ENCODE results near the gene DAD1.

The DAD1 gene

DNA sequence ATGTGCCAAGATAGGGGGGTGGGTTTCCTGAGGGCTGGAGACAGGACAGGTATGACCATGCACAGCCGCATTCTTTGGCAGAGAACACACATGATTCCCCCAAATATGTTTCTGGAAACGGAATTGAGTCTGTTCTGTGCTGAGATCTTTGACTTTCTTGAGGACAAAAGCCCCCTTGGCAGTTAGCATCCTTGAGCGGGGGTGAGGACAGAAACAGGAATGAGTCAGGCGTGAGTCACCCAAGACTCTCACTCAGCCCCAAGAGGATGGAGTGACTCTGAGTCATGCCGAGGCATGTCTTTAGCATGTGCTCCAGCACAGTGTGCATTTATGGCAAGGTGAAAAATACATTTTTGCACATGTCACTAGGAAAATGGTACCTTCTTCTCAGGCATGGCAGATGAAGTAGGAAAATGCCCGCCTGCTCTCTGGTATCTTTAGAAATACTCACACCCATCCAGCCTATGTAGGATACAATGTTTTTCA is 52.1 kb downstream of the DAD1 start:
- peak; percentile 93 for DNase-seq (ENCODE audit: low spot score)

DNA sequence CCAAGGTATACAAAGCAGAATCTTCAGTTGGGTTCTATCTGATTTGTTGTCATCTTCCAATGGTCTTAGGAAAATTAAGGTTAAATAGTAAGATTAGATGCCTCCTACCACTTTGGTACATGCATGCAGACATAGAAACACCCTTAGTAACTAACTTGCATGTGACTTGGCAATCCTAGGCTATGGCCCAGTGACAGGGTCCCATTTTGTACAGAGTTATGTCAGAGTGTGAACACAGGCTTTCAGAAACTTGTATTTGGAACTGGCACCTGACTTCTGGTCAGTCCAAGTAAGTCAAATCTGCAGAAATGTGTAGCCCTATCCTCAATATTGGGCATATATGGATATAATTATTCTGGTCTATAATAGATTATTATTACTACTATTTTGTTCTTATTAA is 53.1 kb downstream of the DAD1 start:
- no peak for DNase-seq (ENCODE audit: low spot score)

DNA sequence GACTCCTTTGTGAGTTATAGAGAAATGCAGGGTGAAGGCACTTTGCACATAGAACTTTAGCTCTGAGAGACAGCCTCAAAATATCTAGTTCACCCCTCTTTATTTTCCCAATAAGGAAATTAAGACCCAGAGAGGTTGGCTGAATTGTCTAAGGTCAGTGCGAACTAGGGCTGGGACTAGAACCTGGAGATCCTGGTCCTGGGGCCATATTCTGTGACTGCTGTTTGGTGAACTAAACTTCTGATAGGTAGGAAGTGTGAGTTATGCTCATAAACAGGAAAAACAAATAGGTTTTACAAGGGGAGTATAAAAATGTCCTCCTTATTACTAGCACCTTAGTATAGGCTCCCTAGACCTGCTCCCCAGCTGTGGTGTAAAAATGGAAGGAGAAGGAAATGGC is 53.9 kb downstream of the DAD1 start:
- DNase-seq (ENCODE audit: low spot score) = no peak

DNA sequence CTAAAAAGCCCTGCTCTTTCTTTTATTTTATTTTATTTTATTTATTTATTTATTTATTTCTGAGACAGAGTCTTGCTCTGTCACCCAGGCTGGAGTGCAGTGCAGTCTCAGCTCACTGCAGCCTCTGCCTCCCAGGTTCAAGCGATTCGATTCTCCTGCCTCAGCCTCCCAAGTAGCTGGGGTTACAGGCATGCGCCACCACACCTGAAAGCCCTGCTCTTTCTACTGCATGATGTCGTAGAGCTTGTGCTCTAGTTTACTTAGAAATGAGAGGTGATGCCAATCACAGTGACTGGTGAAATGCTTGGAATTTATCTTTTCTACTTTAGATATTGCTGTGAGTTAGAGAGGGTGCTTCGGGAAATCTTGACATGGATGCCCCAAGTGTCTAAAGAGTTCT is 54.5 kb downstream of the DAD1 start:
- no peak for DNase-seq (ENCODE audit: low spot score)

DNA sequence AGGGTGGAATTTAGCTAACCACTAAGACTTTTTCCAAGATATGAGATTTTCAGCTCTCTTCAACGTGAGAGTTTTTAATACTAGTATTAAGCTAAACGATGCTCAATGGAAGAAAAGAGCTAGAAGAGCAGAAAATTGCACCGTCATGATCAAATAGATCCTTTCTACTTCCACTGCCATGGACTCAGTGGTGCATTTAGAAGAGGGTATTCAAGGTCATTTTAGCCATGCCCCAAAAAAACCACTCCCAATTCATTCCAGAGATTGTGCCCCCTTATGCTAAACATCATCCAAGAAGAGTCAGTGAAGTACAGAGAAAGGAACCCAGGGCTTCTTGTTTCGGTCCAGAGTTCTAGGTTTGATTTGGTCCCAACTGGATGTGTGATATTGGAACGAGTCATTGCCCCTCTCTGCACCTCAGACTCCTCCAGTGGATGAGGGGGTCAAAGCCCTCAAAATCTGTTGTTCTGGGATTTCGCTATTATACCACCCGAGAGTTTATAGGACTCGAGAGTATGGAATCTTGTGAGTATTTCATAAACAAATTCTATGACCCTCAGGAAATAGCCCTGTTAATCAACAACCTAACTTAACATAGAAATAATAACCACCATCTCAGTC is 55.2 kb downstream of the DAD1 start:
- DNase-seq (ENCODE audit: low spot score) = no peak

DNA sequence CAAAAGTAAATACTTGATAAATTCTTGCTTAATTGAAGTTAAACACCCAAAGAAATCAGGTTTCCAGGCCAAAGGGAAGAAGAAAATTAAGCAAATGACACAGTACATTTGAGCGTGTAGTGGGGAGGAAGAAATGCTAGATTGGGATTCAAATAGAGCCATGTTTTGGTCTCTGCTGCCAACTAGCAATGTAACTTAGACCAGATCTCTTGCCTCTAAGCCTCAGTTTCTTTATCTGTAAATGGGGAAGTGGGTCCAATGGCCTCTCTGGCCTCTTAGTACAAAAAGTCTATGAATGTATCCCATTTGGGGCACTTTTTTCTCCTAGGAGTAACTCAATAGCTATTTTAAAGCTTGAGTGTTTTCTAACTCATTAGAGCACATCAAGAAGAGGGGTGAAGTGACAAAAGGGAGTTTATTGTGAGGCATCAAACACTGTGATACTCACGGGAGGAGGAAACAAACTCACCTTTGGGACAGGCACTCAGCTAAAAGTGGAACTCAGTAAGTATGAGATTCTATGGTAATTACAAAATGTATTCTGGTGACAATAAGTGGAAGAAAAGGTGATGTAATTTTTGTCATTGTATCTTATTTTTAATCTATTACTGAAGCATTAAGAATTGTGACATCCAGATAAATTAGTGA is 55.8 kb downstream of the DAD1 start:
- DNase-seq (ENCODE audit: low spot score) = no peak

DNA sequence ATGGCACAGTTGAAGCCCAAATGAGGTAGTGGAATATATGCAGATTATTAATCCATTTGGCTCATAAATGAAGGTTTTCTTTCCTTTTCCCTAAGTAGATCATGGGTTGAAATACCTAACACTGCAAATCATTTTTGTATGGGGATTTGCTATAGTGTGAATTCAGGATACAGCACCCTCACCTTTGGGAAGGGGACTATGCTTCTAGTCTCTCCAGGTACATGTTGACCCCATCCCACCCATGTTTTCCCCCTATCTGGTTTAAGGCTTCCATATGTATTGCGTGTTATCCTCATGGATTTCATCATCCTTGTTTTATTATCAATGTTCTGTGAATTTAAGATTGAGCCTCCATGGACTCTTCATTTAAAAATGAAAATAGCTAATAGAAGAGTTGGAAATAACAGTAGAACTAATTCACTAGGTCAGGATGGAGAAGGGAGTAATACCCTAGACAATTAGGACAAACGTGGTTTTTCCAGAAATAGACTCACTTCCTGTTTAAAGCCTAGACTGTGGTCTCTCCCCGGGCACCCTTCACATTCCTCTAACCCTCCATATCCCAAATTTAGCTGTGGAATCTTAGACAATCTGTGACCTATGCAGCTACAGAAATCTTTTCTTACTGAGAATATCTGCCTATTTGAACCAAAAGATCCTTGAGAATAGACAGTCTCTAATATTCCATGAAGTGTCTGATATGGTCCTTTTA is 56.5 kb downstream of the DAD1 start:
- DNase-seq (ENCODE audit: low spot score) = no peak

DNA sequence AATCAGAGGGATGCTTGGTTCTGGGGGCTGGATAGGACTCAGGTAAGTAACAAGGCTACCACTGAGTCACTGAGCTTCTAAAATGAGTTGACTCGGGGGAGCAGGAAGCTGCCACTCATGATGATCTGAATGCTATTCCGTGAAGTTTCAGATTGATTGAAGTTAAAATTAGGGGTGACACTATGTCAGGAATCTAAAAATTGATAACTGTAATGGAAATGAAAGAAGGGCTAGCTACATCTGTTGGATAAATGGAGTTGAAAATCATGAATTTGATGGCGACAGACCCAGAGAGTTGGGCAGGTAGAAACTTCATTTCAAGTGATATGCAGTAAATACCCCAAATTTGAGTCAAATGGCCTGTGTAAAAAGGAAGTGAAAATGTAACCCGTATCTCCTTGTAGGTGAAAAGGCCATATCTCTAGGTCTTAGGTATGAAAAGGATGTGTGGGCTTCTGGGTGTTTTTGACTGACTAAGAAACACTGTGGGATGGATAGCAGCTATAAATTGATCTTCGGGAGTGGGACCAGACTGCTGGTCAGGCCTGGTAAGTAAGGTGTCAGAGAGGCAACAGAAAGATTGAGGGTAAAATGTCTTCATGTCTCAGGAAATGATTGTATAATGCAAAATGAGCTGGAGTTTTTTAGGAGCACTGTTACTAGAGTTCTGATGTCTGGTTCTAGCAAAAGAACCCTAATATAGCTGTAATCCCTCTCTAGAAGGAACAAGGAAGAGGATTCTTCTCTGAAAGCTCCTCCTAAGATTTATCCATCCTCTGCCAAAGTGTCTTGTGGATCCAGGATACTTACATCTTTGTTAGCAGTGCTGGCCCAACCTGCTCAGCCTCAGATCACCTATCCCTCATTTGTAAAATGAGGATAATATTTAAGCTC is 57.3 kb downstream of the DAD1 start:
- DNase-seq (ENCODE audit: low spot score) = no peak

DNA sequence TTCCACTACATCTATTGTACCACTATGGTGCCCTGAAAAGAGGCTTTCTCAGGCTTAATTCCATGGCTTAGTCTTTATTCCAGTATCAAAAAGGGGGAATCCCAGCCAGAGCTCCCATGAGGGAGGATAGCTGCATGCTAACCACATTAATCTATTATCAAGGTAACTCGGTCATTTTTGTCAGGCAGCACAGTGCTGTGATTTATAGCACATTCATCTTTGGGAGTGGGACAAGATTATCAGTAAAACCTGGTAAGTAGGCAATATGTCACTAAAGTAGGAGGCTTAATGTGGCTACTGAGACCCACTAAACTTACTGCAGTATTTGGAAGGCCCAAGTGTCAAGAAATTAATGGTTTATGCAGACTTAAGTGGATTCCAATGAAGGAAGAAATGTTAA is 58.9 kb downstream of the DAD1 start:
- no peak for DNase-seq (ENCODE audit: low spot score)

DNA sequence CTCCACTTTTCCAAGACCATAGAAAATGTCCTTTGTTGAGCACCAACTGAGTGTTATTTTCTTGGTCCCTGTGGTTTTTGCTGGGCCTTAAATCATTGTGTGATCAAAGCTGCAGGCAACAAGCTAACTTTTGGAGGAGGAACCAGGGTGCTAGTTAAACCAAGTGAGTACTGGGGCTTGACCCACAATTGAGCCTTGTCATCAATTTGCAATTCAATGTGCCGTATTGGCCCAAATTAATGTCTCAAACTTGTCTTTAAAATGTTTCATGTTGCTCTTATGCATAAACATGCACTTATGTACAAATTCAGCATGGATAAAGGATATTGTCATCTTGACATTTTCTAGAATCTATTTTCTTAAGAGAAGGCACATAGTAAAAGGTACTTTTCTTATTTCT is 62.3 kb downstream of the DAD1 start:
- DNase-seq (ENCODE audit: low spot score) = no peak

DNA sequence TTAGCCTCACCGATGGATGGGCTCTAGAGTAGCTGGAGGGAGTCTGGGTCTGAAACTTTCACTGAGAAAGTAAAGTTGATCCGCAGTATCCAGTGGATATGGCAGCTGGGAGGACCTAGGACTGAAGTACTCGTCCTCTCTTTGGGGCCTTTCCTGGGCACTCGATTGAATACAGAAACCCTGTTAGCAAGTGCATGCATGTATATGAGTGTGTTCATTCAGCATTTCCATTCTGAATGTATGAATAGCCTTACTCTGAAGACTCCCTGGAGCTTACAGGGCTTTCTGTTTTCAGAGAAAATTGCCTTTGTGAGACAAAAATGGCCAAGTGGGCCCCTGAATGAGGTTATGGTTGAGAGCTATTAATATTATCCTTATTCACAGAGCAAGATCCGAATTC is 62.8 kb downstream of the DAD1 start:
- no peak for DNase-seq (ENCODE audit: low spot score)

DNA sequence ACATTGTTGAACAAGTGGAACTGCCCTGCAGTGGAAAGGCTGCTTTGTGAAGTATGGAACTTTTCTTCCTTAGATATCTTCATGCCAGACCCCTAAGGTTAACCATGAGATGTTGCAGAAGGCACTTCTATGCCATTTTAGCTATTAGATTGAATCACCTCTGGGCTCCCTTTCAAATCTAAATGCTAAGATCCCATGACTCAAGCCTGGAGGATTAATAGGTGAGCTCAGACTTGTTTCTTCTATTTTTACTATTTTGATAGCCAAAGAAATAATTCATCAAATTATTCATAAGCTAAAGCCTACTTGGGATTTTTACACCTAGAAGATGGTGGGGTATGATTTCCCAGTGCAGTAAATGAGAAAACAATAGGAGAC is 64.3 kb downstream of the DAD1 start:
- DNase-seq (ENCODE audit: low spot score) = no peak

DNA sequence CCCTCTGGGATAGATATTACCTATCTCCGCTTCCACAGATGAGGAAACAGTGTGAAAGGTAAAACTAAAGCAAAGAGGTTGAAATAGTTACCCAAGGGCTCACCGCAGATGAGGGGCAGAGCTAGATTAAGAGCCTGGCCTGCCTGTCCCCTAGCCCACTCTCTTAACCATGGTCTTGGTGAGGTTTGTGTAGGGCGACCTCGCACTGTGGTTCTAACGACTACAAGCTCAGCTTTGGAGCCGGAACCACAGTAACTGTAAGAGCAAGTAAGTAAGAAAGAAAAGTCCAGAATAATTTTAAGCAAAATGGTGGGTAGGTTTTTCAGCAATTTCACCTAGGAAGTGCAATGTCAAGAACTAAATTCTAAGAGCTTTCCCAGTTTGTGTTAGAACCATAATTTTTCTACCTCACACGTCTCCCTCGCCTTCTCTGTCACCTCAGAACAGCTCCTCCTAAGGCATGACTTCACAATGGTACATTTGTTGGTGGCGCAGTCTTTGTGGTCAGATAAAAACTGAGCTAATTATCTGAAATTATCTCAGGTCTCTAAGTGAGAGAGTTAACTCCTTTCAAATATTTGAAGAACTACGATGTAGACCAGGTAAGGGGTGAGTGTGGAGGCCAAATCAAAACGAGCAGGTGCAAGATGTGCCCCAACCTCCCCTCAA is 64.8 kb downstream of the DAD1 start:
- DNase-seq (ENCODE audit: low spot score) = no peak

DNA sequence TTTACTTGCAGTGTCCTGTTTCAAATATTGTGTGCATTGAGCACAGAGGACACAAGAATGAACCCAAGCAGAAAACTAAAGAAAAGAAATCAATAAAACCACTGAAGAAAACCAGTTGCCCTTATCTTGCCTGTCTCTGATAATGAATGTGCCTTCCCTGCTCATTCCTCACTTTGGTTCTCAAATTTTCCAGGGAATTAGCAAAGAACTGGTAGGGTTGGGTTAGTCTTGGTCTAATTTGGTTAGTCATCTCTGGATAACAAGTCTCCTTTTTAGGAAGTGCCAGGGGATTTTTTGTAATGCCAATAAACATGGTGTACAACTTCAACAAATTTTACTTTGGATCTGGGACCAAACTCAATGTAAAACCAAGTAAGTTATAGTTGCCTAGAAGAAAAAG is 65.7 kb downstream of the DAD1 start:
- no peak for DNase-seq (ENCODE audit: low spot score)

DNA sequence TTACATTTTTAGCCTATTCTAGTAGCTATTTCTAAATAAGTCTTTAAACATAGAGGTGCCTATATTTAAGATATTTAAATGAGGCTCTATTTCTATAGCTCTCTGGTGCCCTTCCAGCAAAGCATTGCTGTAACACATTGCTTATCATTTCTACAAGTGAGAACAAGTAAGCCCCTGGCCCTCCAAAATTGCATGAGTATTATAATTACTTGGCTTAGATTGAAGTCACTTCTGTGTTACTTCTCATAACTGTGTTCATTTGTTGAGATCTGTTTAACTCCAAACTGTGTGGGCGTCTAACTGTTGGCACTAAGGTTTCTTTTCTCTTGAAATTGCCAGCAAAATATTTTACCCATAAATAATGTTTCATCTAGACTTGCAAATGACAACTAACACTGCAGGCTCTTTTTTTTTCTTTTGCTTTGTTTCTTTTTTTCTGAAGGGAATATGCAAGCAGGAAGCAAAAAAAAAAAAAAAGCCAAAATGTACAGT is 66.5 kb downstream of the DAD1 start:
- no peak for DNase-seq (ENCODE audit: low spot score)

DNA sequence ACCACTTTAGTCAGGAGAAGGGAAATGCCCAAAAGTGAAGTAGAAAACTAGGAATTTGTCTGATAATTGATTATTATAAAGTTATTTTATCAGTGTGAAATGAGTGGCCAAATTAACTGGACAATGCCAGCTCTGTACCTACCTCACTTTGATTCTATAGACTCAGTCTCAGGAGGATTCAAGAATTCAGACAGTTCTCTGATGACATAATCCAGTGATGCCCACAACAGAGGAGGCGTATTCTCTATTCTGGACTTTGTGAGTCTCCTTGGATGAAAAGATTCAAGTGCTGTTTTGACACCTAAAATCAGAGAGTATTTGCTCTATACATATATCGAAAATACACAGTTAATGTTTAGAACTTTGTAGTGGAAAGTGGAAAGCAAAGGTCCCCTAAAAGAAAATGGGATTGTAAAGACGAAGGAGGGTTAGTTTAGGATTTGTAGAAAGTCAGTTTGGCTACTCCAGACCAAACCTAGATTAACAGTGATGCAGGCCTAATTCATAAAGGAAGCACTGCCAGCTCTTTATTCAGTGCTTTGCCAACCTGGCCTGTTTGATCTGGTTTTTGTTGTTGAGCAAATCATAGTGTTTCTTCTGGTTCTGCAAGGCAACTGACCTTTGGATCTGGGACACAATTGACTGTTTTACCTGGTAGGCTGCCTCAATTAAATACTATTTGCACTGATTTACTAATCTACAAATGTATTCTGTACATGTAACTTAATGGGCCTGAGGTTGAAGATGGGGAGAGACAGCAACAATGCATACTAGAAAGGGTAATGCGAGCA is 67.4 kb downstream of the DAD1 start:
- DNase-seq (ENCODE audit: low spot score) = no peak

DNA sequence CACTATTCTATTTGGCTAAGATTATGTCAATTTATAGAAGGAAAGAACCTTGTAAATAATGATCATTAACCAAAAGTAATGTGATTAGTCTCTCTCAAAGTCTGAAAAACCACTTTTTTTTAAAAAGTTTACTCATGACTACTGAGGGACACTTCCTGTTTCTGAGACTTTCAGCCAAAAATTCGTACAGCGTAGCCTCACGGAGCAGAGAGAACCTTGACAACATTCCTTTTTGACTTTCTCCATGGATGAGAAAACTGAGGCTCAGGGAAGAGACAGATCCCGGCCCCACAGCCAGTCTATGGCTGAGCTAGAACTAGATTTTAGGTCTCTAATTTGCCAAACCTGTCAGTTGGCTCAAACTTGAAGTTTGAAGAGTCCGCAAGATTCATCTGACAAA is 68.2 kb downstream of the DAD1 start:
- no peak for DNase-seq (ENCODE audit: low spot score)

DNA sequence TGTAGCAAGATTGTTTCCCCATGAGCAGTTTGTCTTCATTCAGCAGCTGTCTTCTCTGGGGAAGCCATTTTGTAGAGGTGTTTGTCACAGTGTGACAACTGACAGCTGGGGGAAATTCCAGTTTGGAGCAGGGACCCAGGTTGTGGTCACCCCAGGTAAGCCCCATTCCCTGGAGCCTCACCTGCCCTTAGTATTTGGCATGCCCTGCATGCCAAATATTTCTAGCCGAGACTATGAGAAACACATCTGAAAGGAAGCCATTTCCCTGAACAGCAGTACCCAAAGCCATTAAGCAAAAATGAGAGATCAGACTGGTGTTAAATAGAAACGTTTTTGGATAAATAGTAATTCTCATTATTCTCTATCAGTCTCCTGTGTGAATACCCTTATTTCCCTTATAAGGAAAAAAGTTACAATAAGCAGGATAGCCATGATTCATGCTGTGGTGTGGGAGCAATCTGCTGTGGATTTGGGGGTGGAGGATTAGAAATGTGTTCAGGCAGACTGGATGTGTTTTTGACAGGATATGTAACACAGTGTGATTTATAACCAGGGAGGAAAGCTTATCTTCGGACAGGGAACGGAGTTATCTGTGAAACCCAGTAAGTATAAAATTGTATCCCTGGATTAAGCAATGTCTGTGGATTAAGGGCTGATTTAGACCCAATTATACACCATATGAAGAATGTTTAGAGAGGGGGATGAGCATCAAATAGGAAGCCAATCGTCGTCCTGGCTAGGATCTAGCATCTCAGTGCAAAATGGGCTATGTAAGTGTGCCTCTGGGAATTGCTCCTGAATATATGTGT is 68.9 kb downstream of the DAD1 start:
- no peak for DNase-seq (ENCODE audit: low spot score)

DNA sequence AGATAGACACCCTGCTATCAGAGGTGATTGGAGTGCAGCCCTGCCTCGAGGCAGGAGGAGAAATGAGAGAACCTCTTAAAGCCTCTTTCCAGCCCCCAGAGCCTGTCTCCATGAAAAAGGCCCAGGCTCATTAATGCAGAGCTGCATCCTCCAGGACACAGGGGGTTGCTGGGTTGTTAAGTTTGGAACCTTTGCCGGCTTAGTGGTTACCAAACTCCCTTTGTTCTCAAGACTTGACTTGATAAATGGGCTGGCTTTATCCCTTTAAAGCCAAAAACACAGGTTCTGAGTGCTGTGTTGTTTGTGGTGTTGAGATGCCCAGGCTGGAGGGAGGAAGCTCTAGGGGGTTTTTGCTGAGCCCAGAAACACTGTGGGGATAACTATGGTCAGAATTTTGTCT is 71.0 kb downstream of the DAD1 start:
- no peak for DNase-seq (ENCODE audit: low spot score)

DNA sequence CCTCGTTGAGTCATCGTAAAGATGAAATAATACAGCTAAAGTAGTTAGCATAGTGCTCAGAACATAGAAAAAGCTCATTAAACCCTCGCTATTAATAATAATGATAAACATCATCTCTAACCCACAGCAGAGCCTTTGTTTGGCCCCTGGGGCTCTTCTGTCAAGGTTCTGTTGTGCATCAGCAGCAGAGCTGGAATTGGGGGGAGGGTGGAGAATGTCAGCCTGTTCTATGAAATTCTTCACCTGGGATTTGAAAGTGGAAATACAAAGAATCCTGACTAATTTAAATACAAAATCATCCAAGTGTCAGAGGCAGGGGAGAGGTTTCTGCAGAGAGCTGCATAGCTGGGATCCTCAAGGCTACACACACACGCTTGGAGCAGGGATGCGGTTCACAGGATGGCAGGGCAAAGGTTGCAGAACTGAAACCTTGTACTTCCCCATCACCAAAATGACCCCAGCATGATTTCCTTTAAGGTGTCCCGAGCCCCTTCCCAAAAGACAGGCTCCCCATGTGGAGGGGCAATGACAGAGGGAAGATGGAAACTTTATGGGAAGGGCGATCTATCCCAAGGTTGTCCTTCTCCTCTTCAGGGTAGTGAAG is 71.8 kb downstream of the DAD1 start:
- DNase-seq (ENCODE audit: low spot score) = no peak
